OCI-LY1 (cell line): ENCODE data around the gene ZNF844.

Source experiments
- H2AFZ ChIP-seq: fragments of 200-600 bp; sonication (generic), shearing (Covaris generic); 2 replicates; pipeline ENCODE4 v1.6.0; 2014; ENCODE audit warnings: antibody characterized with exemption, mild to moderate bottlenecking, low read length
- H3F3A ChIP-seq: fragments of 200-600 bp; sonication (generic), shearing (Covaris generic); 2 replicates; pipeline ENCODE4 v1.6.0; 2014; ENCODE audit warnings: mild to moderate bottlenecking, antibody characterized with exemption, low read length, moderate library complexity; ENCODE audit not compliant: insufficient read depth
- H3K27ac ChIP-seq: fragments of 200-600 bp; sonication (generic); 2 replicates; pipeline ENCODE4 v1.5.1; 2014; ENCODE audit warnings: low read length, mixed run types, mild to moderate bottlenecking, low read depth; ENCODE audit not compliant: poor library complexity, severe bottlenecking
- H3K27me3 ChIP-seq: fragments of 200-600 bp; sonication (generic); 2 replicates; pipeline ENCODE4 v1.6.0; 2014; ENCODE audit warnings: antibody characterized with exemption, mild to moderate bottlenecking, low read length, moderate library complexity; ENCODE audit not compliant: insufficient read depth
- H3K36me3 ChIP-seq: fragments of 200-600 bp; sonication (generic); 2 replicates; pipeline ENCODE4 v1.6.1; 2014; ENCODE audit warnings: mild to moderate bottlenecking, antibody characterized with exemption, low read length, moderate library complexity, mixed read lengths; ENCODE audit not compliant: insufficient read depth
- H3K4me1 ChIP-seq: fragments of 200-600 bp; sonication (generic); 2 replicates; pipeline ENCODE4 v1.5.1; 2014; ENCODE audit warnings: mild to moderate bottlenecking, low read length, moderate library complexity; ENCODE audit not compliant: insufficient read depth, severe bottlenecking
- H3K4me2 ChIP-seq: fragments of 200-600 bp; sonication (generic), shearing (Covaris generic); 2 replicates; pipeline ENCODE4 v1.6.1; 2014; ENCODE audit warnings: low read length
- H3K4me3 ChIP-seq: fragments of 200-600 bp; sonication (generic); 2 replicates; pipeline ENCODE4 v1.5.1; 2014; ENCODE audit warnings: low read length, low read depth, mild to moderate bottlenecking, mixed read lengths; ENCODE audit not compliant: poor library complexity, severe bottlenecking
- H3K79me2 ChIP-seq: fragments of 200-600 bp; shearing (Covaris generic); 2 replicates; pipeline ENCODE4 v1.6.1; 2016; ENCODE audit warnings: mixed run types, low read length, mixed read lengths; ENCODE audit not compliant: insufficient read depth
- H3K9ac ChIP-seq: fragments of 200-600 bp; sonication (generic), shearing (Covaris generic); 2 replicates; pipeline ENCODE4 v1.6.1; 2014; ENCODE audit warnings: mild to moderate bottlenecking, low read length, mixed read lengths
- H3K9me2 ChIP-seq: fragments of 200-600 bp; sonication (generic), shearing (Covaris generic); 2 replicates; pipeline ENCODE4 v1.6.1; 2014; ENCODE audit warnings: low read depth, mild to moderate bottlenecking, low read length, mixed read lengths
- H3K9me3 ChIP-seq: fragments of 200-600 bp; shearing (Covaris generic); 2 replicates; pipeline ENCODE4 v1.6.1; 2014; ENCODE audit warnings: low read length, mixed read lengths
- H4K20me1 ChIP-seq: fragments of 200-600 bp; sonication (generic), shearing (Covaris generic); 2 replicates; pipeline ENCODE4 v1.6.0; 2016; ENCODE audit warnings: mild to moderate bottlenecking, low read length; ENCODE audit not compliant: insufficient read depth
- CTCF ChIP-seq: fragments of 200-600 bp; sonication (generic), shearing (Covaris generic); IDR thresholded peaks from 2 replicates; pipeline ENCODE4 v1.5.1; 2017; ENCODE audit warnings: mild to moderate bottlenecking, antibody characterized with exemption, low read length, moderate library complexity, mixed read lengths
- EZH2 ChIP-seq: fragments of 200-600 bp; sonication (generic), shearing (Covaris generic); IDR thresholded peaks from 2 replicates; pipeline ENCODE4 v1.8.0; 2017; ENCODE audit warnings: borderline replicate concordance, mixed run types, mild to moderate bottlenecking, antibody characterized with exemption, low read length, moderate library complexity, mixed read lengths

Gene ZNF844

GRCh38 chr19:12042893-12043292 lies 21.6 kb upstream of the ZNF844 start:
- Histone ChIP-seq H4K20me1 (no peaks in the 10 kb centered on the region), H3K9me2 (no peaks in the 10 kb centered on the region), H3K4me2 (no peak overlapping the region), H3K36me3 (peaks cover 24% of the 10 kb centered on the region), H3F3A (no peaks in the 10 kb centered on the region), H3K27me3 (no peaks in the 10 kb centered on the region), H3K27ac (no peak overlapping the region), H3K9ac (no peak overlapping the region), H3K4me3 (no peak overlapping the region), H3K9me3 (peaks cover 36% of the 10 kb centered on the region), H3K79me2 (no peaks in the 10 kb centered on the region), H3K4me1 (no peaks in the 10 kb centered on the region), H2AFZ (no peak overlapping the region)
- TF ChIP-seq EZH2, result no peak
- no peak for TF ChIP-seq CTCF

GRCh38 chr19:12043752-12044422 lies 20.6 kb upstream of the ZNF844 start:
- Histone ChIP-seq H3K9me3 (peaks cover 36% of the 10 kb centered on the region), H2AFZ (no peak overlapping the region), H3K4me1 (no peaks in the 10 kb centered on the region)

GRCh38 chr19:12047868-12048267 lies 16.7 kb upstream of the ZNF844 start:
- H3K4me3 ChIP-seq, result no peak overlapping the region
- H3K27ac ChIP-seq, result no peak overlapping the region
- H3K9ac ChIP-seq, result no peak overlapping the region
- no peaks in the 10 kb centered on the region for H3K79me2 ChIP-seq
- H4K20me1 ChIP-seq, result no peaks in the 10 kb centered on the region
- H3K9me3 ChIP-seq, result peaks cover 34% of the 10 kb centered on the region
- H2AFZ ChIP-seq, result no peak overlapping the region
- H3K27me3 ChIP-seq, result no peaks in the 10 kb centered on the region
- no peak overlapping the region for H3K4me2 ChIP-seq
- H3K9me2 ChIP-seq, result no peaks in the 10 kb centered on the region
- TF ChIP-seq CTCF, result no peak
- TF ChIP-seq EZH2, result no peak
- H3F3A ChIP-seq, result no peaks in the 10 kb centered on the region
- H3K4me1 ChIP-seq, result peaks cover 6% of the 10 kb centered on the region
- peaks cover 24% of the 10 kb centered on the region for H3K36me3 ChIP-seq

More at GRCh38 chr19:12043752-12044422, 20.6 kb upstream of the ZNF844 start:
- H3K27me3 ChIP-seq, result no peaks in the 10 kb centered on the region
- no peaks in the 10 kb centered on the region for H4K20me1 ChIP-seq
- no peaks in the 10 kb centered on the region for H3F3A ChIP-seq
- no peak overlapping the region for H3K27ac ChIP-seq
- H3K36me3 ChIP-seq, result peaks cover 24% of the 10 kb centered on the region
- TF ChIP-seq EZH2, result no peak
- TF ChIP-seq CTCF, result no peak
- no peak overlapping the region for H3K4me2 ChIP-seq
- no peaks in the 10 kb centered on the region for H3K9me2 ChIP-seq
- H3K9ac ChIP-seq, result no peak overlapping the region
- H3K79me2 ChIP-seq, result no peaks in the 10 kb centered on the region
- H3K4me3 ChIP-seq, result no peak overlapping the region
